GM21447 (cell line): ENCODE data around the gene TAF11L2.
"Not testable (repeated sequence)": the region's sequence is repeated elsewhere in the genome, so short reads cannot be mapped to it uniquely, and the experiment has no call there.

Source experiments
- ATAC-seq: cut with Tn5 transposase; IDR thresholded peaks from one replicate; pipeline ENCODE4 v1.9.1; 2021; ENCODE audit not compliant: unreplicated experiment

Gene TAF11L2

DNA sequence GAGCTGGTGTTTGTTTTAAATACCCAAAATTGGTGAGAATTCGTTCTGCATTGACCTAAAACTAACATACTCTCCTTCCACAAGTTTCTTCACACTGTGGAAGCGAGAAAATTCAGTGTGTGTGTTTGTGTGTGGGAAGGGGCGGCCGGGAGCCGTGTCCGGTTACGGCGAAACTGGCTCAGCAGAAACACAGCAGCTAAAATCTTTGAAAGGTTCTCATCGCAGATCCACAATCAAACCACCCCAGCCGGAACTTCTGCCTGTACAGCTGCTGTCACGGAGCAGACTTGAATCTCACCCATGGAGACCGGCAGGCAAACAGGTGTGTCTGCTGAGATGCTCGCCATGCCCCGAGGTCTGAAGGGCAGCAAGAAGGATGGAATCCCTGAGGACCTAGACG, 26.9 kb downstream of the TAF11L2 start, which contains the start of gene TAF11L5:
Gene TAF11L5 (plus strand): TSS at position 301 of the 400 bp plus-strand sequence.
- ATAC-seq, result not testable (repeated sequence)

- ATAC-seq, result not testable (repeated sequence)
Measured at GRCh38 chr5:17526504-17526903, 28.5 kb downstream of the TAF11L2 start.

DNA sequence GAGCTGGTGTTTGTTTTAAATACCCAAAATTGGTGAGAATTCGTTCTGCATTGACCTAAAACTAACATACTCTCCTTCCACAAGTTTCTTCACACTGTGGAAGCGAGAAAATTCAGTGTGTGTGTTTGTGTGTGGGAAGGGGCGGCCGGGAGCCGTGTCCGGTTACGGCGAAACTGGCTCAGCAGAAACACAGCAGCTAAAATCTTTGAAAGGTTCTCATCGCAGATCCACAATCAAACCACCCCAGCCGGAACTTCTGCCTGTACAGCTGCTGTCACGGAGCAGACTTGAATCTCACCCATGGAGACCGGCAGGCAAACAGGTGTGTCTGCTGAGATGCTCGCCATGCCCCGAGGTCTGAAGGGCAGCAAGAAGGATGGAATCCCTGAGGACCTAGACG, 30.3 kb downstream of the TAF11L2 start, which contains the start of gene TAF11L6:
Gene TAF11L6 (plus strand): TSS at position 301 of the 400 bp plus-strand sequence.
- not testable (repeated sequence) for ATAC-seq
